Thoracic aorta (tissue), 2 donors: ENCODE data around the gene FGD5. TPM values are rescaled to one million over a fixed set of nuclear protein-coding genes. Genes with fewer than 3 reads are reported as not detected.

Experiments
- ATAC-seq: fragments of 150-250 bp; one replicate; pipeline ENCODE4 v1.8.0; 2017; ENCODE audit warnings: low read depth; ENCODE audit not compliant: insufficient number of reproducible peaks, low FRiP score
- DNase-seq: peaks from one replicate; pipeline ENCODE4 v3.0.0-alpha.2; 2020; ENCODE audit warnings: low spot score
- H3K27ac ChIP-seq, 2 donors: fragments of 200-600 bp; sonication (generic); 1 replicate in 1 of 2; 2 replicates in 1 of 2; pipeline ENCODE4 v1.5.1; 2016; ENCODE audit warnings: mild to moderate bottlenecking in 2 of 2, moderate library complexity in 2 of 2
- H3K27me3 ChIP-seq: fragments of 200-600 bp; sonication (generic); replicated peaks from 2 replicates; pipeline ENCODE4 v1.6.0; 2016; ENCODE audit warnings: mild to moderate bottlenecking; ENCODE audit not compliant: insufficient read depth
- H3K36me3 ChIP-seq: fragments of 200-600 bp; sonication (generic); one replicate; pipeline ENCODE4 v1.5.1; 2016
- H3K4me1 ChIP-seq, 2 donors: fragments of 200-600 bp; sonication (generic); 1 replicate in 1 of 2; 2 replicates in 1 of 2; pipeline versions ENCODE4 v1.5.1 to v1.6.0; 2016; ENCODE audit warnings: low read depth in 2 of 2, mild to moderate bottlenecking in 1 of 2; ENCODE audit not compliant: control insufficient read depth in 1 of 2
- H3K4me3 ChIP-seq: fragments of 200-600 bp; sonication (generic); 2 replicates; pipeline ENCODE4 v1.5.1; 2016; ENCODE audit warnings: mild to moderate bottlenecking
- H3K9me3 ChIP-seq: fragments of 200-600 bp; sonication (generic); 2 replicates; pipeline ENCODE4 v1.5.1; 2016
- total RNA-seq, 2 donors: library from RNA; depleted of rRNA; stranded (reverse); fragments of >200 nt; gene quantifications; one replicate each; pipeline versions ENCODE4 v1.1.0 to v1.2.3, GENCODE V29; 2016
- TF ChIP-seq, protein P1 (sequence below): fragments of 200-600 bp; sonication (generic); IDR thresholded peaks from one replicate; pipeline ENCODE4 v1.5.1; 2019; ENCODE audit warnings: antibody characterized with exemption

FGD5 gene
- total RNA-seq, 2 donors from 2014 or later = 15.4 to 21.4 TPM

DNA sequence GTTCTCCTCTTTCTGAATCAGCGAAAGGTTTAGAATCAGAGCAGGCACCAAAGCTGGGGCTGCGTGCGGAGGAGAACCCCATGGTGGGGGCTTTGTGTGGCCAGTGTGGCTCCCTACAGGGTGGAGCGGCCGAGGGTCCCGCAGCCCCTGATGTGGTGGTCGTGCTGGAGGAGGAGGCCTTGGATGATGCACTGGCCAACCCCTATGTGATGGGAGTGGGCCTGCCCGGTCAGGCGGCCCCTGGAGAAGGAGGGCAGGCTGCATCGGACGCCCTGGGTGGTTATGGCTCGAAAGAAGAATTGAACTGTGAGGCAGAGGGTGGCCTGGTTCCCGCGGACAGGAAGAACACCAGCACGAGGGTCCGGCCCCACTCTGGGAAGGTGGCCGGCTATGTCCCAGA, 1.4 kb downstream of the FGD5 start:
- no peak for ATAC-seq

DNA sequence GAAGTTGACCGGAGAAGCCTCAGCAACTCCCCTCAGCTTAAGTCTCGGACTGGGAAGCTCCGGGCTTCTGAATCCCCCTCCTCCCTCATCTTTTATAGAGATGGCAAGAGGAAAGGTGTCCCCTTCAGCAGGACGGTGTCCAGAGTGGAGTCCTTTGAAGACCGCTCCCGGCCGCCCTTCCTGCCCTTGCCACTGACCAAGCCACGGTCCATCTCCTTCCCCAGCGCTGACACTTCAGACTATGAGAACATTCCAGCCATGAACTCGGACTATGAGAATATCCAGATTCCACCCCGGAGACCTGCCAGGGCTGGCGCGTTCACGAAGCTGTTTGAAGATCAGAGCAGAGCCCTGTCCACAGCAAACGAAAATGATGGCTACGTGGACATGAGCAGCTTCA, 2.4 kb downstream of the FGD5 start:
- no peak for ATAC-seq
- no peak for DNase-seq
- H3K4me3 ChIP-seq = no peak overlapping the region
- no peaks in the 10 kb centered on the region for H3K36me3 ChIP-seq
- H3K27me3 ChIP-seq = no peaks in the 10 kb centered on the region
- H3K4me1 ChIP-seq = no peaks in the 10 kb centered on the region
- TF ChIP-seq, protein P1, sequence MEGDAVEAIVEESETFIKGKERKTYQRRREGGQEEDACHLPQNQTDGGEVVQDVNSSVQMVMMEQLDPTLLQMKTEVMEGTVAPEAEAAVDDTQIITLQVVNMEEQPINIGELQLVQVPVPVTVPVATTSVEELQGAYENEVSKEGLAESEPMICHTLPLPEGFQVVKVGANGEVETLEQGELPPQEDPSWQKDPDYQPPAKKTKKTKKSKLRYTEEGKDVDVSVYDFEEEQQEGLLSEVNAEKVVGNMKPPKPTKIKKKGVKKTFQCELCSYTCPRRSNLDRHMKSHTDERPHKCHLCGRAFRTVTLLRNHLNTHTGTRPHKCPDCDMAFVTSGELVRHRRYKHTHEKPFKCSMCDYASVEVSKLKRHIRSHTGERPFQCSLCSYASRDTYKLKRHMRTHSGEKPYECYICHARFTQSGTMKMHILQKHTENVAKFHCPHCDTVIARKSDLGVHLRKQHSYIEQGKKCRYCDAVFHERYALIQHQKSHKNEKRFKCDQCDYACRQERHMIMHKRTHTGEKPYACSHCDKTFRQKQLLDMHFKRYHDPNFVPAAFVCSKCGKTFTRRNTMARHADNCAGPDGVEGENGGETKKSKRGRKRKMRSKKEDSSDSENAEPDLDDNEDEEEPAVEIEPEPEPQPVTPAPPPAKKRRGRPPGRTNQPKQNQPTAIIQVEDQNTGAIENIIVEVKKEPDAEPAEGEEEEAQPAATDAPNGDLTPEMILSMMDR = no peak
- H3K9me3 ChIP-seq = no peaks in the 10 kb centered on the region
- H3K27ac ChIP-seq = no peak overlapping the region

More for the DNA sequence above, 1.4 kb downstream of the FGD5 start:
- TF ChIP-seq, protein P1 = no peak
- Histone ChIP-seq H3K9me3 (no peaks in the 10 kb centered on the region), H3K27ac (no peak overlapping the region), H3K27me3 (no peaks in the 10 kb centered on the region), H3K36me3 (no peaks in the 10 kb centered on the region), H3K4me1 (no peaks in the 10 kb centered on the region), H3K4me3 (no peak overlapping the region)
- DNase-seq = no peak

DNA sequence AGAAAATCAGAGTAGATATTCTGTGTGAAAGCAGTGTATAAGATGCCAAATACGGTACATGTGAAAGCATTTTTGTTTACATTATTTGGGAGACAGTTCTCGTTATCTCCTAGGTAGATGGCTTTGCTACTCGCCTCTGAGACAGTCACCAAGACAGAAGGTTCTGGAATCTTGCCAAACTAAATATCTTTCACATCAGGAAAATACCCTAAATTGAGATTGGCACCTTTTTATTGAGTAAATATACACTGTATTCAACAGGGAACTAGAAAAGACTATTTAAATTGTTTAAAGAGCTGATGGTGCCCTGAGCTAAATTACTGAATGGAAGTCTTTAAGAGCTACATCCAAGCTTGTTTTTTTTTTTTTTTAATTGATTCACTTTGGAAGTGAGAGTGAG, 3.4 kb downstream of the FGD5 start:
- ATAC-seq (no peak), DNase-seq (no peak)
- no peaks in the 10 kb centered on the region for H3K27me3 ChIP-seq
- no peaks in the 10 kb centered on the region for H3K36me3 ChIP-seq
- no peaks in the 10 kb centered on the region for H3K4me1 ChIP-seq
- H3K27ac ChIP-seq = no peak overlapping the region
- TF ChIP-seq, protein P1 = no peak
- no peaks in the 10 kb centered on the region for H3K9me3 ChIP-seq
- H3K4me3 ChIP-seq = no peak overlapping the region

DNA sequence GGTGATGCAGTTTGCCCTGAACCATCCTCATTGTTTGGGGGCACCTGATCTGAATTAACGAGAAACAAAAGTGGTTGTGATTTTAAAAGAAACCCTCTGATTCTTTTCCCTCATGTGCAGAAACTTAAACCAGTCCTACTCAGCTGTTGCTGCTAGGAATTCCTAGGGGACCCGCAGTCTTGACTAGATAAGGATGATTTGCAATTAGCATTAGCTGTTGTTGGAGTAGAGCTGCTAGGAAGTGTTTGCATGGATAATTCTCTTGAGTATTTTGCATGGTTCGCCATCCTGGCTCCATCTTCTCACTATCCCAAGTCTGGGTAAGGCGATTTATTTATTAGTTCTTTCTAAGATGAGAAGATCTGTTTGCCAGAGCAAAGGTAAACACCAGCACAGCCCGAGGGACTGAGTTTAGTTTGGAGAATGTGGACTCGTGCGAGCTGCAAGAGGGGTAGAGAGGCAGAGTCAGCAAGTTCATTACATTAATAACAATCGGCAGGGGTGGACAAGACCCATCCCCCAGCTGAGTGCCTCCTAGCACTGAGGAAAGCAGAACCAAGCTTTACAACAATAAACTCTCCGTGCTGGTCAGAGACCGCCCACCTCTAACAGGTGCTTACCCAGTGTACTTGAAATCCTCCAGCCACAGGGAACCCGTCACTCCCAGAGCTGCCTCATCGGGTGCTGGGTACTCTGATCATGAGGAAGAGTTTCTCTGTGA, 4.1 kb downstream of the FGD5 start:
- Histone ChIP-seq H3K4me3 (no peak overlapping the region), H3K27me3 (no peaks in the 10 kb centered on the region), H3K36me3 (no peaks in the 10 kb centered on the region), H3K9me3 (no peaks in the 10 kb centered on the region), H3K27ac (no peak overlapping the region), H3K4me1 (no peaks in the 10 kb centered on the region)
- TF ChIP-seq, protein P1 = no peak
- DNase-seq (no peak), ATAC-seq (no peak)

DNA sequence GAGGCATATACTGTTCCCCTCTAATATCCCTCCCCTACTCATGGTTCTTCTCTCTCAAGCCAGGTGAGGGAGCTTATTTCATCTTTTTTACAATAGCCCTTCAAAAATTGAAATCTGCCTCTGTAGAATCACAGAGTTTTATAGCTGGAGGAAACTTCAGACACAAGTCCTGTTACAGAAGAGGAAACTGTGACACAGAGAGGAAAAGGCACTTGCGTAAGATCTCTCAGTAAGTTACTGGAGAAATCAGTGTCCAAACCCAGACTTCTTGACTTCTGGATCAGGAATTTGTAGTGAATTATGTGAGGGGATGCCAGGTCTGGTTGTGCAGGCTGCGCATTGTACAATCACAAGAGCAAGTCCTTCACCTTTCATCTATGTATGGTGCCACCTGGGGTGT, 4.6 kb downstream of the FGD5 start:
- DNase-seq = no peak
- Histone ChIP-seq H3K4me1 (no peaks in the 10 kb centered on the region), H3K9me3 (no peaks in the 10 kb centered on the region), H3K36me3 (no peaks in the 10 kb centered on the region), H3K27ac (no peak overlapping the region), H3K27me3 (no peaks in the 10 kb centered on the region), H3K4me3 (no peak overlapping the region)
- no peak for ATAC-seq
- TF ChIP-seq, protein P1 = no peak
